NCI-H510A (cell line): ENCODE measurements around the gene ADAMTSL1.

ENCODE experiments used
- DNase-seq: peaks from one replicate; lab custom pipeline; 2025; lab: John Stamatoyannopoulos, UW

ADAMTSL1 gene

GRCh38 chr9:18467696-18468095 is 6.3 kb upstream of the ADAMTSL1 start:
- no peak for DNase-seq

- DNase-seq, result no peak
These were observed 1.5 kb upstream of the ADAMTSL1 start for GRCh38 chr9:18472435-18472834.

- no peak for DNase-seq
These were observed 1.1 kb upstream of the ADAMTSL1 start for GRCh38 chr9:18472841-18473251.

GRCh38 chr9:18474783-18475182 is 830 bp downstream of the ADAMTSL1 start:
- DNase-seq, result no peak

- no peak for DNase-seq
These were observed 3.2 kb downstream of the ADAMTSL1 start for GRCh38 chr9:18477121-18477660.

GRCh38 chr9:18477719-18478118 is 3.8 kb downstream of the ADAMTSL1 start:
- no peak for DNase-seq

- DNase-seq, result no peak
These were observed 4.8 kb downstream of the ADAMTSL1 start for GRCh38 chr9:18478501-18479361.

GRCh38 chr9:18479405-18479804 is 5.5 kb downstream of the ADAMTSL1 start:
- DNase-seq, result no peak

- DNase-seq, result no peak
These were observed 6.7 kb downstream of the ADAMTSL1 start for GRCh38 chr9:18480662-18481093.

GRCh38 chr9:18482371-18482770 is 8.4 kb downstream of the ADAMTSL1 start:
- DNase-seq, result no peak

GRCh38 chr9:18485714-18486113 is 11.8 kb downstream of the ADAMTSL1 start:
- DNase-seq, result no peak

GRCh38 chr9:18487611-18488010 is 13.7 kb downstream of the ADAMTSL1 start:
- no peak for DNase-seq

- DNase-seq, result no peak
These were observed 14.9 kb downstream of the ADAMTSL1 start for GRCh38 chr9:18488886-18489285.

- no peak for DNase-seq
These were observed 15.9 kb downstream of the ADAMTSL1 start for GRCh38 chr9:18489861-18490260.

- no peak for DNase-seq
These were observed 16.9 kb downstream of the ADAMTSL1 start for GRCh38 chr9:18490641-18491370.

- DNase-seq, result no peak
These were observed 18.7 kb downstream of the ADAMTSL1 start for GRCh38 chr9:18492612-18493011.

- no peak for DNase-seq
These were observed 19.6 kb downstream of the ADAMTSL1 start for GRCh38 chr9:18493451-18493993.

- DNase-seq, result no peak
These were observed 21.1 kb downstream of the ADAMTSL1 start for GRCh38 chr9:18495065-18495464.

- DNase-seq, result no peak
These were observed 22.5 kb downstream of the ADAMTSL1 start for GRCh38 chr9:18496256-18497000.

GRCh38 chr9:18499062-18499461 is 25.1 kb downstream of the ADAMTSL1 start:
- no peak for DNase-seq

- peak; percentile 28 for DNase-seq
These were observed 26.0 kb downstream of the ADAMTSL1 start for GRCh38 chr9:18499980-18500379.

- DNase-seq, result no peak
These were observed 26.5 kb downstream of the ADAMTSL1 start for GRCh38 chr9:18500451-18500850.
